Stimulated activated CD4-positive, alpha-beta T cell treated with anti-CD3 and anti-CD28 coated beads, Interleukin-4, amount 100 ng/mL, for 48 hours (primary cell): ENCODE data around the gene LGR6.
A peak's percentile ranks its signal among the peaks of the same experiment; 100 is the strongest.
"Not testable (repeated sequence)": the region's sequence is repeated elsewhere in the genome, so short reads cannot be mapped to it uniquely, and the experiment has no call there.

Experiments used
- DNase-seq, 2 donors: peaks; one replicate each; pipeline ENCODE4 v3.0.0-alpha.2; 2020; ENCODE audit warnings: low read depth in 2 of 2

The LGR6 gene

GRCh38 chr1:202160377-202160940, 33.1 kb upstream of the LGR6 start, which contains the start of gene PTPN7:
TSS of gene PTPN7 (minus strand) at chr1:202160602. CDS start at chr1:202159402, 1,200 bp downstream.
- peak; percentile 91 to 92 for DNase-seq

GRCh38 chr1:202161151-202162046, 32.2 kb upstream of the LGR6 start:
- no peak for DNase-seq

- DNase-seq: peak; percentile 40 to 42
Measured at GRCh38 chr1:202162047-202162417, 31.6 kb upstream of the LGR6 start.

GRCh38 chr1:202162418-202163280, 30.9 kb upstream of the LGR6 start:
- DNase-seq: no peak

- no peak for DNase-seq
Measured at GRCh38 chr1:202163281-202164270, 30.0 kb upstream of the LGR6 start.

GRCh38 chr1:202164271-202165037, 29.1 kb upstream of the LGR6 start:
- peak; percentile 47 to 49 for DNase-seq

- DNase-seq: peak; percentile 43 to 45
Measured at GRCh38 chr1:202165267-202165941, 28.2 kb upstream of the LGR6 start.

GRCh38 chr1:202165942-202166843, 27.4 kb upstream of the LGR6 start:
- no peak for DNase-seq

- not testable (repeated sequence) for DNase-seq
Measured at GRCh38 chr1:202167054-202167453, 26.5 kb upstream of the LGR6 start.

- no peak for DNase-seq
Measured at GRCh38 chr1:202167708-202168415, 25.7 kb upstream of the LGR6 start.

GRCh38 chr1:202168861-202169260, 24.7 kb upstream of the LGR6 start:
- DNase-seq: no peak

GRCh38 chr1:202170726-202171125, 22.9 kb upstream of the LGR6 start:
- no peak for DNase-seq

- no peak for DNase-seq
Measured at GRCh38 chr1:202171292-202172014, 22.1 kb upstream of the LGR6 start.

GRCh38 chr1:202172015-202172355, 21.6 kb upstream of the LGR6 start:
- no peak for DNase-seq

GRCh38 chr1:202173993-202174392, 19.6 kb upstream of the LGR6 start:
- no peak for DNase-seq

- no peak for DNase-seq
Measured at GRCh38 chr1:202176949-202177927, 16.4 kb upstream of the LGR6 start.
